ENCODE data around the gene HUNK. TPM values are rescaled to one million over a fixed set of nuclear protein-coding genes. Genes with fewer than 3 reads are reported as not detected.

HUNK gene
- total and polyA plus RNA-seq, 2 of the 8 experiments (the other 6 are each of a cell fraction or from before 2014, with no cell fraction given), result 1.9 to 10.2 TPM

GRCh38 chr21:31901315-31901714 lies 28.5 kb downstream of the HUNK start:
- Histone ChIP-seq H3K18ac (ENCODE audit: extremely low read depth, low read length) (no peak overlapping the region), H2BK12ac (ENCODE audit: low read depth, low read length) (no peak overlapping the region), H2BK120ac (replicated peaks; ENCODE audit: low read depth, low read length) (no peak overlapping the region), H3K23ac (ENCODE audit: insufficient read length) (no peak overlapping the region), H2AK5ac (ENCODE audit: low read depth, low read length) (no peak overlapping the region), H2AFZ (ENCODE audit: low read length) (no peak overlapping the region), H2BK15ac (ENCODE audit: low read length) (no peak overlapping the region), H2BK5ac (ENCODE audit: low read depth, low read length) (no peak overlapping the region), H3K56ac (replicated peaks; ENCODE audit: insufficient read length, low read depth, low read length) (no peak overlapping the region), H4K91ac (replicated peaks; ENCODE audit: insufficient read length, low read length) (no peak overlapping the region), H3K4me3 (ENCODE audit: extremely low read depth in 1 of 4, insufficient read depth in 2 of 4, low read depth in 3 of 4, low read length in 4 of 4) (no peak overlapping the region), H3K9me3 (ENCODE audit: insufficient read depth in 2 of 2, low read depth in 1 of 2, low read length in 1 of 2) (no peaks in the 10 kb centered on the region), H3K23me2 (ENCODE audit: low read depth, low read length) (no peaks in the 10 kb centered on the region; the same call in 1 of the 2 replicates), H3K27me3 (replicated peaks in 1 of 4; ENCODE audit: control insufficient read depth in 3 of 4, extremely low read depth in 1 of 4, insufficient read depth in 3 of 4, low read length in 3 of 4) (no peaks in the 10 kb centered on the region), H3K79me2 (ENCODE audit: control insufficient read depth in 1 of 2, insufficient read depth in 2 of 2, low read length in 2 of 2) (0 out of 4 replicates have a peak, but pooled peaks cover 0 to 4% of the 10 kb centered on the region in 2 experiments), H3K27ac (ENCODE audit: low read depth, low read length) (no peak overlapping the region), H2BK20ac (ENCODE audit: low read length) (no peak overlapping the region), H3K4ac (replicated peaks; ENCODE audit: insufficient read length, low read depth, low read length) (no peak overlapping the region), H3K9ac (replicated peaks in 1 of 4; ENCODE audit: extremely low read depth in 1 of 4, low read depth in 3 of 4, low read length in 3 of 4) (no peak overlapping the region), H3K36me3 (ENCODE audit: control insufficient read depth in 2 of 4, insufficient read depth in 4 of 4, low read length in 3 of 4) (no peaks in the 10 kb centered on the region), H3K14ac (ENCODE audit: insufficient read length) (no peak overlapping the region), H4K20me1 (replicated peaks in 1 of 2; ENCODE audit: control insufficient read depth in 1 of 2, insufficient read depth in 2 of 2, low read length in 2 of 2) (no peaks in the 10 kb centered on the region), H4K5ac (ENCODE audit: insufficient read length, low read depth, low read length) (no peak overlapping the region), H3K4me1 (replicated peaks in 1 of 4; ENCODE audit: control insufficient read depth in 3 of 4, insufficient read depth in 4 of 4, low read length in 3 of 4) (no peaks in the 10 kb centered on the region), H4K8ac (ENCODE audit: extremely low read depth, insufficient read depth, low read length) (no peak overlapping the region), H3K4me2 (ENCODE audit: insufficient read depth in 1 of 2, low read depth in 2 of 2, low read length in 2 of 2) (no peak overlapping the region), H3K79me1 (ENCODE audit: low read depth, low read length) (peaks cover 2% of the 10 kb centered on the region; the same call in 1 of the 2 replicates)
- 82% methylated on average over 2 of the region's 2 CpGs; no CpG with 5 or more reads in 1 of the 2 experiments for WGBS, 2 experiments (ENCODE audit: extremely low coverage in 1 of 2, insufficient coverage in 1 of 2, insufficient read length in 1 of 2, insufficient replicate concordance in 2 of 2, low coverage in 1 of 2, low lambda C conversion rate in 2 of 2, missing lambda C conversion rate in 1 of 2)
- POLR2A ChIA-PET (ENCODE audit: partially characterized antibody), result interaction anchor here (1.2 to 2.5 kb wide), 2 partner anchors 8 to 28 kb away, joined by 3 to 8 read pairs; partner anchors contain the start of gene HUNK
- DNase-seq (ENCODE audit: low read depth in 1 of 2, low spot score in 2 of 2), result no peak
- no peak for FAIRE-seq
- CTCF ChIA-PET (ENCODE audit: partially characterized antibody), result interaction anchor here (1.1 to 1.6 kb wide), 4 partner anchors 17 to 195 kb away, joined by 3 to 5 read pairs (median 4); no protein-coding TSS in a partner anchor
- TF ChIP-seq CHD2 (IDR thresholded peaks at IDR 0.05; ENCODE audit: low read length) (no peak), PHF8 (conservative IDR thresholded peaks at IDR 0.05; ENCODE audit: low read depth, low read length) (no peak), BRCA1 (IDR thresholded peaks at IDR 0.05; ENCODE audit: low read depth, low read length) (no peak), EZH2 (IDR thresholded peaks at IDR 0.05; ENCODE audit: low read depth, low read length, severe bottlenecking) (no peak), HDAC6 (IDR thresholded peaks at IDR 0.05; ENCODE audit: low read depth, low read length) (no peak), NANOG (IDR thresholded peaks at IDR 0.05; ENCODE audit: insufficient read depth, low read depth, low read length, poor library complexity, severe bottlenecking) (no peak)
